AML-193 (cell line): ENCODE data around the gene C1orf226.

Experiments used
- DNase-seq, 2 experiments: peaks; one replicate each; lab custom pipeline; 2025; lab: John Stamatoyannopoulos, UW

C1orf226 gene

DNA sequence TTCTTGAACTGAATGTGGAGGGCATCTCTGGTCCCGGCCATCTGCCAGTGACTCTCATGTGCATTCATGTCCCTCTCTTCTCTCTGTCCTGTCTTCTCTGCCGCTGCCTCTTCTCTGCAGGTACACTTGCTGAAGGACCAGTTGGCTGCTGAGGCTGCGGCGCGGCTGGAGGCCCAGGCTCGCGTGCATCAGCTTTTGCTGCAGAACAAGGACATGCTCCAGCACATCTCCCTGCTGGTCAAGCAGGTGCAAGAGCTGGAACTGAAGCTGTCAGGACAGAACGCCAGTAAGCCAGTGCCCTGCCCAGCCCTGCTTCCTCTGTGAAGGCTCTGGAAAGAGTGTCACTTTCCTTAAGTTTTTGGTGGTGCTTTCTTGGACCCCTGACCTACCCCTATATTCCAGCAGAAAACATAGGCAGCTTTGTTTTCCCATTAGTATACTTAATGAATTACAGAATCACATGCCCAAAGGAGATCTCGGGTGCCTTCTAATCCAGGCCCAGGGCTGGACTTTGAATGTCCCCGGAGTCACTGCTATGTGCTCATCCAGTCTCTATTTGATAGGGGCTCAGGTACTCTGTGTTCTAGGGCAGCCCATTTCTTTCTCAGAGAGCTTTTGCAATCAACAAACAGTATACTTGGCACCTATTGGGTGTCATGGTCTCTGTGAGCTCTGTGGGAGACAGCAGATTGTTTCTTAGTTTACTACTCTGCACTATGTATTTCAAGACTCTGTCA is 16.1 kb upstream of the C1orf226 start:
- DNase-seq: no peak

DNA sequence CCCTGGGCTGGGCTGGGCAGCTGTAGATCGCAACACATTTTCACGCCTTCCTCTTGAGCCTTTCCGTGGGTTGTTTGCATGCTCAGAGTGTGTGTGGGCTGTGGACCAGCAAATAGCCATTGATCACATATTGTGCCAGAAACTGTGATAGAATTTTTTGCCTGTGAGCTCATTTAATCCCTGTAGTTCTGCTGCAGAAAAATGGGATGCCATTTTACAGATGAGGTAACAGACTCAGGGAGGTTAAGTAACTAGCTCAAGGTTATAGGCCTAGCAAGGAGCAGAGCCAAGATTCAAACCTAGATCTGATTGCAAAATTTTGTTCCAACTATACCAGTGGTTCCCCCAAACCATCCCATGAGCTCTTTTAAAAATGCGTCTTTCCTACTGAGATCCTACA is 15.4 kb upstream of the C1orf226 start:
- no peak for DNase-seq

GRCh38 chr1:162366671-162367070 is 14.9 kb upstream of the C1orf226 start:
- no peak for DNase-seq

DNA sequence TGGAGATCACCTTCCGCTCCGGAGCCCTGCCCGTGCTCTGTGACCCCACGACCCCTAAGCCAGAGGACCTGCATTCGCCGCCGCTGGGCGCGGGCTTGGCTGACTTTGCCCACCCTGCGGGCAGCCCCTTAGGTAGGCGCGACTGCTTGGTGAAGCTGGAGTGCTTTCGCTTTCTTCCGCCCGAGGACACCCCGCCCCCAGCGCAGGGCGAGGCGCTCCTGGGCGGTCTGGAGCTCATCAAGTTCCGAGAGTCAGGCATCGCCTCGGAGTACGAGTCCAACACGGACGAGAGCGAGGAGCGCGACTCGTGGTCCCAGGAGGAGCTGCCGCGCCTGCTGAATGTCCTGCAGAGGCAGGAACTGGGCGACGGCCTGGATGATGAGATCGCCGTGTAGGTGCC is 14.5 kb upstream of the C1orf226 start:
- no peak for DNase-seq

DNA sequence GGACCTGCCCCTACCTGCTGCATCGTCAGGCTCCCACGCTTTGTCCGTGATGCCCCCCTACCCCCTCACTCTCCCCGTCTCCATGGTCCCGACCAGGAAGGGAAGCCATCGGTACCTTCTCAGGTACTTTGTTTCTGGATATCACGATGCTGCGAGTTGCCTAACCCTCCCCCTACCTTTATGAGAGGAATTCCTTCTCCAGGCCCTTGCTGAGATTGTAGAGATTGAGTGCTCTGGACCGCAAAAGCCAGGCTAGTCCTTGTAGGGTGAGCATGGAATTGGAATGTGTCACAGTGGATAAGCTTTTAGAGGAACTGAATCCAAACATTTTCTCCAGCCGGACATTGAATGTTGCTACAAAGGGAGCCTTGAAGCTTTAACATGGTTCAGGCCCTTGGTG is 13.8 kb upstream of the C1orf226 start:
- DNase-seq: no peak

DNA sequence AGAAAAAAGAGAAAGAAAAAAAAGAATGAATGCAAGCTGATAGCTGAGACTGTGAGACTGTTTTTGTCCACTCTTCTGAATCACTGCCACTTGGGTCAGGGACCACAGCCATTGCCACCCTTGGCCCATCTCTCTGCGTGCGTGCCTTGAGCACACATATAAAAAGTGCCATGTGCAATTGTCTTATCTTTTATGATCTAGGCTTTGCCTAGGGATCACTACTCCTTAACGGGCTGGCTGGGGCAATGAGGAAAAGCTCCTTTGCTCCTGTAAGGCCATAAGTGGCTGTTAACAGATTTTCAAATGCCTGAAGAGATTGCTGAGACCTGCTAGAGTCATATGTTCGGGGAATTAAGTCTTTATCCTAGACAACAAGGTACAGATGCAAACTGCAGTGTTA is 13.1 kb upstream of the C1orf226 start:
- DNase-seq: no peak

DNA sequence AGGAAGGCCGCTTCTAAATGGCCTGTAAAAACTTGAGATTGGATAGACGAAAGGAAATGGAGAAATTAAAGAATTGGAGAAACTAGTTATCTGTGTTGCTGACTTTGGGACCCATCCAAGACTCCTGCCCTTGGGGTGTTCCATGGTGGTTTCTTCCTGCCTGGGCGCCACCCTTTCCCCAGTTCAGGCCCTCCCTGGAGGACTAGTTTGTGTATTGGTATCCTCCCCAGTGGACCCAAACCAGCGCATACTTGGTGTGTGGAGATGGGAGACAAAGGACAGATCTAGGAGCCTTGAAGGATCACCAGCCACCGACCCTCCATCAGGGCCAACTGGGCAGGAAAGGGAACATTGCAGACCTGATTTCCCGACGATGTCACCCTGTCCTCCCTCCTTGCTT is 12.0 kb upstream of the C1orf226 start:
- no peak for DNase-seq

DNA sequence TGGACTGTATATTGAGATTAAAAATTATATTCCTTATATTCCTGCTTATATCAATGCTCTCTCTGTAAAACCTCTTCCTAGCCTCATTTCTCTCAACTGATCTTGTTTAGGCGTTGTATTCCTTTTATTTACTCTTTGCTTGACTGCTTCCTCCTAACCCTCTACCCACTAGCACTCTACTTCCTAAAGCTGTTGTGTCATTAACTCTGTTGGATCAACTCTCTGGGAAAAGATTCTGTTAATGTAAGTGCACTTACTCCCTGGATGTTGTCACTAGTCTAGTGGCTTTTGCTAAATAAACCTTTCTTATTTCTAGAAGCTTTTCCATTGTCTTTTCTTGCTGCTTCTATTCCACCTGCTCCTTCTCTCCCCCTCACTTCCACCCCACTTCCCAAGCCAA is 11.4 kb upstream of the C1orf226 start:
- no peak for DNase-seq

DNA sequence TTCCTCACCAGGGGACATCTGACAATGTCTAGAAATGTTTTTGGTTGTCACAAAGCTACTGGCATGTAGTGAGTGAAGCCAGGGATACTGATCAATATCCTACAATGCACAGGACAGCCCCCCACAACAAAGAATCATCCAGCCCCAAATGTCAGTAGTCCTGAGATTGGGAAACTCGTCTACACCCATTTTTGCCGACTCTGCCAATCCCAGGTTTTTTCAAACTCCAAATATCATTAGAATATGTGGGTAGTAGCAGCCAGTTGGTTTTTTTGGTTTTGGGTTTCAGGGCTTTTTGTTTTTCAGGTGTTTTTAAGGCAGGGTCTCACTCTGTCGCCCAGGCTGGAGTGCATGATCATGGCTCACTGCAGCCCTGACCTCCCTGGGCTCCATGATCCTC is 10.8 kb upstream of the C1orf226 start:
- DNase-seq: no peak

- DNase-seq: no peak
Measured at GRCh38 chr1:162371611-162372010, 9.9 kb upstream of the C1orf226 start.

DNA sequence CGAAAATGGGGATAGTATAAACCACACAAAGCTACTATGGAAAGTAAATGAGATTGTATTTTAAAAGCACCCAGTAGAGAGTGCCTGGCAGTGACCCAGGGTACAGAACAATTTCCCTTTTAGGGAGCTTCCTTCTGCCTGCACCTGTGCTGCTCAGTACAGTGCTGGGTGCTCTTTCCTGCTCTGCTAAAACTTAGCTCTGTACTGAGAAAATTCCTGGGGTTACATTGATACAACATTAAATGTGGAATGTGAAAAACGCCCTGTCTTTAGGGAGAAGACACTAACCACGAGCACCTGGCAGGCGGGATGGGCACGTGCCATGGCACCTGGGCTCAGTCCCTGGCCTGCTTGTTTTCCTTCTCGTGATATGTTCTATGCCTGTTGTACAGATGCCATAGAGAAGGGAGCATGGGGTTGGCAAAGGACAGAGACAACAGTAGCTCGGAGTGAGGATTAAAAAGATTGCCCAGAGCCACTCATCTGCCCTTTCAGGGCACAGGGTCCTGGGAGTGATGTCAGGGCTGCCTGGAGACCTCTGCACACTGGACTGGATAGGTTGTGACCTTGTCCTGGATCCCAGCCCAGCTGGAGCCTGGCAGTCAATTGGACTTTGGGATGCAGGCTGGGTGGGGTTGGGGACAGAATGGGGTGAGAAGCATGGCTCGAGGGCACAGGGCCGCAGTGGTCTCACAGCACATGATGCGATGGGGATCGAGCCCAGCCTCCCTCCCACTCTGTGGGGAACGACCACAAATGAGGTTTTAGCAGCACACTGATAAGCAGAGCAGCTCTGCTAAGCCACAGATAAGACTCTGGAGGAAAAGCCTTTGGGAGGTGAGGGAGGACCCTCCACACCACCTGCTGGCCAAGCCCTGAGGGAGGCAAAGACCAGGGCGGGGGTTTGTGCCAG is 9.1 kb upstream of the C1orf226 start:
- DNase-seq: no peak

GRCh38 chr1:162373072-162373427 is 8.5 kb upstream of the C1orf226 start:
- DNase-seq: no peak

DNA sequence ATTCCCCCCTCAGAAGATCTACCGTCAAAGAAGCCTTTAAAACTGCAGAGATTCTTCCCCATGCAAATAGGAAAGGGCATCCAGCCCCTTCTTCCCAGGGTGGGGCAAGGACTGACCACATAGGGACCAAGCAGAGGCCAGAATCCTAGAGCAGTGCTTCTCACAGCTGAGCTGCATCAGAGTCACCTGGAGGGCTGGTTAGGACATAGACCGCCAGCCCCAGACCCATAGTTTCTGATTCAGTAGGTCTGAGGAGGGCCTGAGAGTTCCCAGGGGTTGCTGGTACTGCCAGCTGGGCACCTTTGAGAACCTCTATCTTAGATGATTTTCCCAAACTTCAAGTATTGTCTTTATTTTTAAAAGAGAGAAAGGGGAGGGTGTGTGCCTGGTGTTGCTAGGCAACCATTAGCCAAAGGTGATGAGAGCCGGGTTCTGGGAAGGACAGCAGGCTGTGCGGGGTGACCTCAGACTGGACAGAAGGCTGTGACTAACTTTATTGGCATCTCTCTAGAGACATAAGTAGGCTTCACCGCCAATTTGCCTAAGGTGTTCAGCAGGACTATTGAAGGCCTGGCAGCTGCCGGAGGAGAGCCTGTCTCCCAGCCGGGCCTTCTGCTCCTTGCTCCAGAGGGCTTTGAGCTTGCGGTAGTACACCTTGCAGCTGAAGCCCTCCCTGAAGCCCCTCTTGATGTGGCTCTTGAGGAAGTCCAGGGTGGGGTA is 7.8 kb upstream of the C1orf226 start:
- DNase-seq: no peak

DNA sequence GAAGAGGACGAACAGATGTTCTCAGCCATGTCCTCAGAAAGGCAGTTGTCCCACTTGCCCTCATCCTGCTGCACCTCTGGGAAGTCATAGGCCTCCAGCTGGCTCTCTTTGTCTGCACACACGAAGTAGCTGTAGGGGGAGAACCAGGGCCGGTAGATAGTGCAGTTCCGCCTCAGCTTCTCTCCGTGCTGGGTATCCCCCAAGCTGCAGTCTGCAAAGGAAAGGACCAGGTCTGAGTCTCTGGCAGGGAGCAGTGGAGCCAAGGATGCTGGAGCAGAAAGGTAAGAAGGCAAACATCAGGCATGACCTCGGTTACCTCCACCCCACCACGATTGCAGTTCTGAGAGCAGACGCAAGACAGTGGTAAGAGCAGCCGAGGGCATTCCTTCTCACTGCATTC is 7.1 kb upstream of the C1orf226 start:
- no peak for DNase-seq

DNA sequence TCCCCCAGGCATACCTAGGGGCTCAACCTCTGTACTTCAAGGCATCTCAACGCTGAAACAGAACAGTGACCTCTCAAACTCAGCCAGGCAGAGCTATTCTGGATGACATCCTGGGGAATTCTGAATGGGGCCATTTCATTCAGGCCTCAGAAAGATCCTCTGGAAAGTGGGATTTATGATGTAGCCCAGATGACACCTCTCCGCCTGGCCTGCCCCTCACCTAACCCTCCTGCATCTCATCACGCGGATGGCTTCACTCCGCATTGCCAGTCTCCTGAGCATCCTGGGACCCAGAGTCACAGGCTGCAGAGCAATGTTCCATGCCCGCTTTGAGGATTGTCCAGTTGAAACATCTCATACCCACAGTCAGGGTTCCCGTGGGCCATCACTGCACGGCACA is 6.1 kb upstream of the C1orf226 start:
- no peak for DNase-seq

DNA sequence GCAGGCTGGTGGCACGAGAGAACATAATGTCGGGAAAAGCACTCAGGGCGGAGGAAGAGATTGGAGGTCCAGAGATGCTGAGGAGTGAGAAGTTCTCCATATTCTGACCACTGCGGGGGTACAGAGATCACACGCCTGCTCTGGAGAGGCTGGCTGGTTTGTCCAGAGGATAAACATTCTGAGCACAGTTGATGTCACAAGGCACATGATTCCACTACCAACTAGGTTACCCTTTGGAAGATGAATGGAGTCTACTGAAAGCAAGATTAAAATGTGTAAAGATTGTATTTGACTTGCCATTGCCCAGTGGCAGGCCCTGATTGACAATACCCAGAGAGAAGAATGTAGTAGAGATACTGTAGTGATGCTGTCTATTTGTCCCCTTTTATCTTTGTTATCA is 4.8 kb upstream of the C1orf226 start, which contains the start of gene SPATA46:
TSS of gene SPATA46 (minus strand) at position 164 of the 400 bp plus-strand sequence. CDS start at position 100, 64 bp downstream.
- DNase-seq: no peak

DNA sequence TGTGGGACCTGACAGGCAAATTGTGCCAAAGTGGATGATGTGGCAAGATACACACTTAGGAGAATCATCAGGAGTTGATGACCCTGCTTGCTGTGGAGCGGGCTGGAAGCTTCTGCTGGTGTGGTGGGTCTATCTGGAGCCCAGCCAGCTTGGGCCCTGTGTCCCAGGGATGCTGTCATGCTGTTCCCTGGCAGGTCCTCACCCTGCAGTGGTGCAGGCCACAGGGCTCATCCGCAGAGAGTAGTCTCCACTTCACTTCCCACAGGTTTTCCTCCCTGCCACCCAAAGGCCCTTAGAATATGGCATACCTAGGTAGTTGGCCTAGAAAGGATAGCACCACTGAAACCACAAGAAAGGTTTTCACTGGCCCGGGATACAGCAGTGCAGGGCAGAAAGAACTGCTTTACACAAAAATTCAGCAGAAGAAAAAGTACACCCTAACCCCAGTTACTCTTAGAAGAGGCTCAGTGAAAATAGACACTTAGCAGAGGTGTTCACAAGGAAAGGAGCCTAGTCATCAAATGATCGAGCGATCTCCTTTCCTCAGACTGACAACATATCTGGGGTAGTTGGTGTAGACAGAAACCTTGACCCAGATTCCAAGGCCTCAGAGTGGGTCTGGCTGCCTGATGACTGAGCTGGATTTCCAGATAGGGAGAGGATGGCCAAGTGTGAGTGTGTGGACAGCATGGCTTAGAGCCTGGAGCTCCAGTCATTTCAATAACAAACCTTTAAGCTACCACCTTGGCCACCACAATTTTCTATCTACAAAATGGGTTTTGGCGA is 1.3 kb upstream of the C1orf226 start:
- DNase-seq: no peak

DNA sequence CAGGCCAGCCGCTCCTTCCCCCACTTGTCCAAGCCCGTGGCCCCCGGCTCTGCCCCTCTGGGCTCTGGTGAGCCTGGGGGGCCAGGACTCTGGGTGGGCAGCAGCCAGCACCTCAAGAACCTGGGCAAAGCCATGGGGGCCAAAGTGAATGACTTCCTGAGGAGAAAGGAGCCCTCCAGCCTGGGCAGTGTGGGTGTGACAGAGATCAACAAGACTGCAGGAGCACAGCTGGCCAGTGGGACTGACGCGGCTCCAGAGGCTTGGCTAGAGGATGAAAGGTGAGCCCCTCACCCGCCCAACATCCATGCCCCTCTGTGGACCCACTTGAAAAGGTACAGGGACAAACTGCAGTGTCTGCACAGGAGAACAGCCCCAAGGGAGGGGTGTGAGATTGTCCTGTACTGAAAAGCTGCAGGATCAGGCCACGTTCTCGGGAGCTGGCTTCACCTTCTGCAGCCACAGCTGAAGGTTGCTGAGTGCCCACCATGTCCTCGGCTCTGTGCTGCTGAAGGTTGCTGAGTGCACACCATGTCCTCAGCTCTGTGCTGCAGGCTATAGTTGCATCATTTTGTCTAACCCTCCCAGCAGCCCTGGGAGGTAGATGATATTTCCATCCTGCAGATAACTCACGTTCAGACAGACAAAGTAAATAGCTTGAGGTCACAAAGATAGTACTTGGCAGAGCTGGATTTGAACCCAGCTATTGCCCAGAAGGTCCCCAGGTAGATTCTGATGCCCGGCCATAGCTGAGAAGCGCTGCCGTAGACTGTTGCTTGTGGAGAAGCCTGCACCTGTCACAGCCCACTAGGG is 618 bp downstream of the C1orf226 start:
- DNase-seq: no peak

GRCh38 chr1:162383091-162383490 is 1.6 kb downstream of the C1orf226 start:
- DNase-seq: no peak

GRCh38 chr1:162383516-162383915 is 2.0 kb downstream of the C1orf226 start:
- DNase-seq: no peak

DNA sequence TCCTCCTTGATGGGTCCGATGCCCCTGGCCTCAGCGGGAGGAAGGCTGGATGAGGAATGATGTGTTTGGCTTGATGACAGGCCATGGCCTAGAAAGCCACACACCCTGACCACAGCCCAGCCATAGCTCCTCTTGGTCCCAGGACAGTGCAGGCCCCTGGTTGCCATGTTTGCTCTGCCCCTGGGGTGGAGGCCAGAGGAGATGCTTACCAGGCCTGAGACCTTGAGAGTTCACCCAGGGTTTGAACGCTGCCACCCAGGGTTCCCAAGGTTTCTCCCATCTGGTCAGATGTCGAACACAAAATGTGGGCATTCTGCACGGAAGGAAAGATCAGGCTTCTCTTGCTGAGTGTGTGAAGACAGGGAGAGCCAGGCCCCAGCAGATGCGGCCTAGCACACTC is 2.6 kb downstream of the C1orf226 start:
- no peak for DNase-seq
